CD14-positive monocyte (primary cell): ENCODE results near the gene SLC27A5. TPM values are rescaled to one million over a fixed set of nuclear protein-coding genes. Genes with fewer than 3 reads are reported as not detected.

Source experiments
- DNase-seq, 3 donors: peaks; one replicate each; pipeline ENCODE4 v3.0.0-alpha.2; 2011 to 2022
- H2AFZ ChIP-seq: 2 replicates; pipeline ENCODE4 v1.6.0; 2012; ENCODE audit warnings: mild to moderate bottlenecking, low read depth, low read length, inconsistent platforms; ENCODE audit not compliant: insufficient read depth, poor library complexity, severe bottlenecking
- H3K27ac ChIP-seq, 2 donors: 1 replicate in 1 of 2; 2 replicates in 1 of 2; pipeline ENCODE4 v1.5.1; 2012 to 2013; ENCODE audit warnings: low read length in 2 of 2, control low read depth in 1 of 2, inconsistent platforms in 1 of 2, low read depth in 1 of 2, mild to moderate bottlenecking in 1 of 2
- H3K27me3 ChIP-seq, 2 donors: one replicate each; pipeline versions ENCODE4 v1.6.0 to v1.6.1; 2011 to 2013; ENCODE audit warnings: low read length in 2 of 2; ENCODE audit not compliant: control insufficient read depth in 2 of 2, insufficient read depth in 2 of 2
- H3K36me3 ChIP-seq, 2 donors: replicated peaks in 1 of 2; 1 replicate in 1 of 2; 2 replicates in 1 of 2; pipeline versions ENCODE4 v1.5.1 to v1.6.1; 2012 to 2013; ENCODE audit warnings: low read length in 2 of 2, control low read depth in 1 of 2, inconsistent platforms in 1 of 2, mild to moderate bottlenecking in 1 of 2; ENCODE audit not compliant: insufficient read depth in 2 of 2, control insufficient read depth in 1 of 2
- H3K4me1 ChIP-seq, 2 donors: 1 replicate in 1 of 2; 2 replicates in 1 of 2; pipeline versions ENCODE4 v1.5.1 to v1.6.1; 2012 to 2013; ENCODE audit warnings: low read length in 2 of 2, control low read depth in 1 of 2, inconsistent platforms in 1 of 2, mild to moderate bottlenecking in 1 of 2, moderate library complexity in 1 of 2; ENCODE audit not compliant: insufficient read depth in 2 of 2, control insufficient read depth in 1 of 2
- H3K4me2 ChIP-seq: replicated peaks from 2 replicates; pipeline ENCODE3; 2012; ENCODE audit warnings: low read length, moderate library complexity, mild to moderate bottlenecking; ENCODE audit not compliant: poor library complexity, severe bottlenecking; ENCODE audit errors: extremely low read depth
- H3K4me3 ChIP-seq, 3 experiments: fragments of 200-600 bp in 1 of 3; sonication (generic) in 1 of 3; replicated peaks in 1 of 3; 1 replicate in 2 of 3; 2 replicates in 1 of 3; pipeline ENCODE4 v1.5.1; 2011 to 2013; ENCODE audit warnings: low read length in 3 of 3, mild to moderate bottlenecking in 3 of 3, control low read depth in 2 of 3, low read depth in 2 of 3, inconsistent platforms in 1 of 3, moderate library complexity in 1 of 3
- H3K79me2 ChIP-seq: 2 replicates; pipeline ENCODE4 v1.6.0; 2012; ENCODE audit warnings: mild to moderate bottlenecking, control low read depth, inconsistent platforms, low read length, moderate library complexity; ENCODE audit not compliant: insufficient read depth
- H3K9ac ChIP-seq: 2 replicates; pipeline ENCODE4 v1.6.0; 2017; ENCODE audit warnings: low read length, mild to moderate bottlenecking; ENCODE audit not compliant: insufficient read depth, poor library complexity, severe bottlenecking
- H3K9me3 ChIP-seq, 2 donors: replicated peaks in 1 of 2; 1 replicate in 1 of 2; 2 replicates in 1 of 2; pipeline versions ENCODE4 v1.5.1 to v1.6.1; 2012 to 2013; ENCODE audit warnings: low read length in 2 of 2, control low read depth in 1 of 2; ENCODE audit not compliant: control insufficient read depth in 1 of 2, insufficient read depth in 1 of 2
- H4K20me1 ChIP-seq: 2 replicates; pipeline ENCODE4 v1.6.0; 2012; ENCODE audit warnings: mild to moderate bottlenecking, low read length, control low read depth, moderate library complexity; ENCODE audit not compliant: insufficient read depth
- H3K27ac Mint-ChIP-seq, 7 donors: one replicate each; pipeline ENCODE4 v1.8.0; 2020; ENCODE audit warnings: mild to moderate bottlenecking in 7 of 7, mixed read lengths in 7 of 7, moderate library complexity in 6 of 7, inconsistent platforms in 2 of 7
- H3K27me3 Mint-ChIP-seq, 3 donors: one replicate each; pipeline ENCODE4 v1.8.0; 2021 to 2022; ENCODE audit warnings: low read depth in 3 of 3, mild to moderate bottlenecking in 3 of 3, mixed read lengths in 3 of 3, moderate library complexity in 3 of 3, inconsistent platforms in 1 of 3
- H3K36me3 Mint-ChIP-seq, 2 donors: one replicate each; pipeline ENCODE4 v1.8.0; 2020; ENCODE audit warnings: mixed read lengths in 2 of 2, inconsistent platforms in 1 of 2, mild to moderate bottlenecking in 1 of 2
- H3K4me1 Mint-ChIP-seq: one replicate; pipeline ENCODE4 v1.8.0; 2020; ENCODE audit warnings: mild to moderate bottlenecking, mixed read lengths
- H3K4me3 Mint-ChIP-seq, 2 donors: one replicate each; pipeline ENCODE4 v1.8.0; 2020; ENCODE audit warnings: mild to moderate bottlenecking in 2 of 2, mixed read lengths in 2 of 2, moderate library complexity in 1 of 2
- H3K9me3 Mint-ChIP-seq, 7 donors: one replicate each; pipeline ENCODE4 v1.8.0; 2020 to 2022; ENCODE audit warnings: mixed read lengths in 7 of 7, mild to moderate bottlenecking in 6 of 7, moderate library complexity in 6 of 7, inconsistent platforms in 2 of 7
- CTCF ChIP-seq: fragments of 200-600 bp; IDR thresholded peaks from one replicate; pipeline ENCODE4 v1.8.0; 2022; ENCODE audit warnings: antibody characterized with exemption, mild to moderate bottlenecking
- WGBS: methylation state at CpG from one replicate; pipeline ENCODE4 v1.1.5; 2013; ENCODE audit warnings: missing lambda C conversion rate; ENCODE audit not compliant: insufficient coverage; 5-methylcytosine and 5-hydroxymethylcytosine counted together
- intact Hi-C, 2 donors: fragments of 100-400 bp; cut with micrococcal nuclease; formaldehyde crosslinking; loops; one replicate each; pipeline versions ENCODE4 v1.15.0 to v1.15.1; 2023
- polyA plus RNA-seq, 3 donors: library from polyadenylated mRNA; depleted of rRNA in 1 of 3; unstranded in 2 of 3; stranded (reverse) in 1 of 3; fragments of 300-500 nt in 2 of 3; fragments of >200 nt in 1 of 3; fragmentation: Illumina TruSeq in 2 of 3; gene quantifications; 1 replicate in 2 of 3; 2 replicates in 1 of 3; pipeline ENCODE4 v1.2.3, GENCODE V29; 2012 to 2021

The SLC27A5 gene
- polyA plus RNA-seq, 3 donors, result 1.5 to 2.9 (median 2.8) TPM

- Mint-ChIP-seq H3K36me3 (peaks cover 70 to 79% of the 10 kb centered on the region in 2 donors), H3K4me1 (peaks cover 34% of the 10 kb centered on the region), H3K4me3 (no peak overlapping the region), H3K27me3 (no peaks in the 10 kb centered on the region), H3K9me3 (peaks cover 0 to 2% (median 0%) of the 10 kb centered on the region in 7 donors), H3K27ac (peak overlapping the region in 3 of 7 donors; percentile 39 to 63 (median 61))
- Histone ChIP-seq H3K4me1 (peaks cover 27 to 33% of the 10 kb centered on the region in 2 donors), H3K4me2 (no peak overlapping the region), H3K27me3 (no peaks in the 10 kb centered on the region), H2AFZ (no peak overlapping the region), H3K9ac (no peak overlapping the region), H3K36me3 (peaks cover 69 to 76% of the 10 kb centered on the region in 2 donors), H3K27ac (peak overlapping the region in 1 of 2 donors; percentile 45), H3K9me3 (no peaks in the 10 kb centered on the region), H3K4me3 (no peak overlapping the region), H4K20me1 (peaks cover 65% of the 10 kb centered on the region), H3K79me2 (peaks cover 67% of the 10 kb centered on the region)
- no peak for TF ChIP-seq CTCF
- 80% methylated on average over 1 of the region's 1 CpG for WGBS
- DNase-seq, result no peak
- intact Hi-C loops, result no loop called here
Measured at GRCh38 chr19:58551123-58551497, 39.3 kb upstream of the SLC27A5 start.

- Histone ChIP-seq H3K9ac (no peak overlapping the region), H3K4me1 (peaks cover 30 to 33% of the 10 kb centered on the region in 2 donors), H2AFZ (no peak overlapping the region), H3K27me3 (no peaks in the 10 kb centered on the region), H3K79me2 (peaks cover 67% of the 10 kb centered on the region), H3K4me2 (no peak overlapping the region), H4K20me1 (peaks cover 71% of the 10 kb centered on the region), H3K36me3 (peaks cover 66 to 71% of the 10 kb centered on the region in 2 donors), H3K9me3 (no peaks in the 10 kb centered on the region), H3K27ac (peak overlapping the region in 1 of 2 donors; percentile 45), H3K4me3 (no peak overlapping the region)
- DNase-seq, result no peak
- H3K4me1 Mint-ChIP-seq, result peaks cover 37% of the 10 kb centered on the region
- no peaks in the 10 kb centered on the region for H3K27me3 Mint-ChIP-seq
- intact Hi-C loops, result no loop called here
- TF ChIP-seq CTCF, result no peak
- peaks cover 68 to 81% of the 10 kb centered on the region in 2 donors for H3K36me3 Mint-ChIP-seq
- peak overlapping the region in 3 of 7 donors; percentile 39 to 63 (median 48) for H3K27ac Mint-ChIP-seq
- peak overlapping the region in 1 of 2 donors; percentile 9 for H3K4me3 Mint-ChIP-seq
- 95% methylated on average over 10 of the region's 13 CpGs for WGBS
- H3K9me3 Mint-ChIP-seq, result peaks cover 0 to 2% (median 0%) of the 10 kb centered on the region in 7 donors
Measured at GRCh38 chr19:58550362-58551122, 38.8 kb upstream of the SLC27A5 start.
